NB4 (cell line): Measurements from ENCODE around the gene LCNL1.

Experiments
- MYC ChIP-seq: IDR thresholded peaks from 2 replicates; pipeline ENCODE4 v1.6.1; 2011; ENCODE audit warnings: low read depth, low read length
- POLR2A ChIP-seq: IDR thresholded peaks from 2 replicates; pipeline ENCODE4 v1.6.1; 2011; ENCODE audit warnings: mild to moderate bottlenecking; ENCODE audit not compliant: insufficient read length; ENCODE audit errors: extremely low read depth
- TF ChIP-seq, protein P1 (sequence below): IDR thresholded peaks from one replicate; pipeline ENCODE4 v1.5.1; 2012; ENCODE audit warnings: low read depth, low read length
- TF ChIP-seq, protein P2 (sequence below): IDR thresholded peaks from 2 replicates; pipeline ENCODE4 v1.6.1; 2011; ENCODE audit warnings: low read depth, low read length

DNA sequence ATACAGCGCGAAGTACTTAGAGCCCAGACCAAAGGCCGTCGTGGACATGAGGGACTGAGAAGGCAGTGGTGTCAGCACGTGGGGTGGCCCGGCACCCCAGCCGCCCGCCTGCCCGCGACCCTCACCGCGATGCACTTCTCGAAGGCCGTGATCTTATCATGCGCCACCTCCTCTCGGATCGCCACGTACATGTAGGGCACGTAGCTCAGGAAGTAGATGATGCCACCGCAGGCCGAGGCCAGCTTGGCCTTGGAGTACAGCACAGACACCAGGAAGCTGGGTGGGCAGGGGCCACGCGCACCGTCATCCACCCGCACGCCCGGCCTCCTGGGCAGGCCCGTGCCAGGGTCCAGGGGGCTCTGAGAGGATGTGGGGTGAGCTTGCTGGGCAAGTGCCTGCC, 34.3 kb downstream of the LCNL1 start:
- TF ChIP-seq, protein P1, sequence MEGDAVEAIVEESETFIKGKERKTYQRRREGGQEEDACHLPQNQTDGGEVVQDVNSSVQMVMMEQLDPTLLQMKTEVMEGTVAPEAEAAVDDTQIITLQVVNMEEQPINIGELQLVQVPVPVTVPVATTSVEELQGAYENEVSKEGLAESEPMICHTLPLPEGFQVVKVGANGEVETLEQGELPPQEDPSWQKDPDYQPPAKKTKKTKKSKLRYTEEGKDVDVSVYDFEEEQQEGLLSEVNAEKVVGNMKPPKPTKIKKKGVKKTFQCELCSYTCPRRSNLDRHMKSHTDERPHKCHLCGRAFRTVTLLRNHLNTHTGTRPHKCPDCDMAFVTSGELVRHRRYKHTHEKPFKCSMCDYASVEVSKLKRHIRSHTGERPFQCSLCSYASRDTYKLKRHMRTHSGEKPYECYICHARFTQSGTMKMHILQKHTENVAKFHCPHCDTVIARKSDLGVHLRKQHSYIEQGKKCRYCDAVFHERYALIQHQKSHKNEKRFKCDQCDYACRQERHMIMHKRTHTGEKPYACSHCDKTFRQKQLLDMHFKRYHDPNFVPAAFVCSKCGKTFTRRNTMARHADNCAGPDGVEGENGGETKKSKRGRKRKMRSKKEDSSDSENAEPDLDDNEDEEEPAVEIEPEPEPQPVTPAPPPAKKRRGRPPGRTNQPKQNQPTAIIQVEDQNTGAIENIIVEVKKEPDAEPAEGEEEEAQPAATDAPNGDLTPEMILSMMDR: no peak
- TF ChIP-seq POLR2A (no peak), MYC (no peak)
- TF ChIP-seq, protein P2, sequence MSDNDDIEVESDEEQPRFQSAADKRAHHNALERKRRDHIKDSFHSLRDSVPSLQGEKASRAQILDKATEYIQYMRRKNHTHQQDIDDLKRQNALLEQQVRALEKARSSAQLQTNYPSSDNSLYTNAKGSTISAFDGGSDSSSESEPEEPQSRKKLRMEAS: no peak
